Measurements from ENCODE around the gene YIPF3. TPM values are rescaled to one million over a fixed set of nuclear protein-coding genes. Genes with fewer than 3 reads are reported as not detected.
A peak's percentile ranks its signal among the peaks of the same experiment; 100 is the strongest.

Gene YIPF3
- total RNA-seq, 1 donor from 2014 or later, result 153 TPM

DNA sequence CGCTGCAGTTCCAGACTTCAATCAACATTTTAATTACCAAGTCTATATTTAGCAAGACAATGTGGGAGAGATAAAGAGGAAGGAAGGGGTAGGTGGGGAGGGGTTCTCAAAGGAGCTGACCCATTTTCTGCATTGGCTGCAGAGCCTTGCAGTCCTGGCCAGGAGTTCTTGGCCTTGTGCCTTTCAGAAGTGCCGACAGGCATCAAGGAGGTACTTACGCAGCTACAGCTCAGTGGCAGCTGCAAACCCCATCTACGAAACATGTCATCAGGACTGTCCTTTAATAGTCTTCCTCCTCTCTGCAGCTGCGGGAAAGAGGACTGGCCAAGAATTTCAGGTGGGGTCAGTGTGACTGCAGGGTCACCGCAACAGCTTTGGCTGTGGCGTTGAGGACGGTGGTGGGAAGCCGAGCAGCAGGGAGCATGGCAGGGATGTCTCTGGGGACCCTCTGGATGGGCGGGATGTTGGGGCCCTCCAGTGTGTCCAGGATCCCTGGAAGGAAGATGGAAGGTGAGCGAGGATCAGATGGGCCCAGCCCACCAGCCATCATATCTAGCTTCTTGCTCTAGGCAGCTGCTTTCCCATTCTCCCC is 4.8 kb downstream of the YIPF3 start:
- Histone ChIP-seq H3K4me3 (ENCODE audit: low read depth, low read length) (no peak overlapping the region), H3K36me3 (ENCODE audit: control insufficient read depth, insufficient read depth, low read length) (peaks cover 7% of the 10 kb centered on the region), H3K27me3 (ENCODE audit: control insufficient read depth, insufficient read depth, low read length) (peaks cover 9% of the 10 kb centered on the region)
- no peak for DNase-seq (ENCODE audit: low read depth)
- TF ChIP-seq, protein P1, sequence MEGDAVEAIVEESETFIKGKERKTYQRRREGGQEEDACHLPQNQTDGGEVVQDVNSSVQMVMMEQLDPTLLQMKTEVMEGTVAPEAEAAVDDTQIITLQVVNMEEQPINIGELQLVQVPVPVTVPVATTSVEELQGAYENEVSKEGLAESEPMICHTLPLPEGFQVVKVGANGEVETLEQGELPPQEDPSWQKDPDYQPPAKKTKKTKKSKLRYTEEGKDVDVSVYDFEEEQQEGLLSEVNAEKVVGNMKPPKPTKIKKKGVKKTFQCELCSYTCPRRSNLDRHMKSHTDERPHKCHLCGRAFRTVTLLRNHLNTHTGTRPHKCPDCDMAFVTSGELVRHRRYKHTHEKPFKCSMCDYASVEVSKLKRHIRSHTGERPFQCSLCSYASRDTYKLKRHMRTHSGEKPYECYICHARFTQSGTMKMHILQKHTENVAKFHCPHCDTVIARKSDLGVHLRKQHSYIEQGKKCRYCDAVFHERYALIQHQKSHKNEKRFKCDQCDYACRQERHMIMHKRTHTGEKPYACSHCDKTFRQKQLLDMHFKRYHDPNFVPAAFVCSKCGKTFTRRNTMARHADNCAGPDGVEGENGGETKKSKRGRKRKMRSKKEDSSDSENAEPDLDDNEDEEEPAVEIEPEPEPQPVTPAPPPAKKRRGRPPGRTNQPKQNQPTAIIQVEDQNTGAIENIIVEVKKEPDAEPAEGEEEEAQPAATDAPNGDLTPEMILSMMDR (IDR thresholded peaks at IDR 0.05; ENCODE audit: insufficient read depth, low read length, poor library complexity, severe bottlenecking), result no peak

DNA sequence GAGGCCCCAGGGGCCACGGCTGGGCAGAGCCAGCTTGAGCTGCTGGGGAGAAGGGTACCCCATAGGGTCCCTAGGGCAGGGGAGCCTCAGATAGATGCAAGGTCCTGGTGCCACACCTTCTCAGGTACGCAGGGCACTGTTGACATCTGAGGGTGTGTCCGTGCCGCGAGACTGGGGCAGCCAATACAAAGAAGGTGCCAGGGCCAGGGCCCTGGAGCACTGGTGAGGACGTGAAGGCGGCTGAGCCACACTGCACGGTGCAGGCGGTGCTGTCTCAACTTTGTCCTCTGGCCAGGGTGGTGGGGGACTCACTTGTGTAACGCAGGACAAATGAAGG is 5.9 kb downstream of the YIPF3 start:
- DNase-seq (ENCODE audit: low read depth), result no peak
- peaks cover 9% of the 10 kb centered on the region for H3K27me3 ChIP-seq (ENCODE audit: control insufficient read depth, insufficient read depth, low read length)
- TF ChIP-seq, protein P1 (IDR thresholded peaks at IDR 0.05; ENCODE audit: insufficient read depth, low read length, poor library complexity, severe bottlenecking), result no peak
- no peak overlapping the region for H3K4me3 ChIP-seq (ENCODE audit: low read depth, low read length)
- H3K36me3 ChIP-seq (ENCODE audit: control insufficient read depth, insufficient read depth, low read length), result peaks cover 7% of the 10 kb centered on the region

DNA sequence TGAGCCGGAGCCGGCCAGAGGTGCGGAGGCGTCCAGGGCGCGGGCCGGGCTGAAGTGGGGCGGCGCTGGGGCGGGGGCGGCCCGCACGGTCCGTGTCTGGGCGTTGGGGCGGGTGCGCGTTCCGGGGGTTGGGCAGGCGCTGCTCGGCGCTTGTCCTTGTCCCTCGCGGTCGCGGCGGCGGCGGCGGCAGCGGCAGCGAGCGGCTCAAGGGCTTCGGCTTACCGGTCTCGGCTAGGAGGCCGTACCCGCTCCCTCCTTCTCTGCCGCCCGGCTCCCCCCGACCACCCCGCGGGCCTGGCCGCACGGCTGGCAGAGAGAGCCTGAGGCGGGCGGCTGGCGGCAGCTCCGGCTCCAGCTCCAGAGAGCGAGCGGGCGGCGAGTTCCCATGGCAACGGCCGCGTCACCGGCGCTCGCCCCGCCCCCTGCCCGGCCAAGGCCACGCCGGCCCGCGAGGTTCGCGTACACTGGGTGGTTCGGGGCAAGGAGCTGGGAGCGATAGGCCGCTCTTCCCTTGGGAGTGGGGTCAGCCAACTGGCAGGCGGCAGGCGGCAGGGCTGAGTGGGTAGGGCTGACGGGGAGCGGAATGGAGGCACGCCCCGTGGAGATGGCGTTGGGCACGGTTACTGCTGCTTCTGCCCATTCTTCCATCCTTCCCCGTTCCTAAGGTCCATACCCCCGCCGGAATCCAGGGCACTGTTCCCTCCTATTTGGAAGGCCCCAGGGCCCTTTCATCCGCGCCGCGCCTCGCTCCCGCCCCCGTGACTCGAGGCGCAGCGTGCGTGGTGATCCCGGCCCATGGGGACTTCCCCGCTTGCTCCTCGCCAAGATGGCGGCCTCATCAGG is 6.5 kb downstream of the YIPF3 start, which contains the start of gene LRRC73:
TSS of gene LRRC73 (minus strand) at position 363 of the 843 bp plus-strand sequence. CDS start 561 bp downstream, outside the sequence.
- TF ChIP-seq, protein P1 (IDR thresholded peaks at IDR 0.05; ENCODE audit: insufficient read depth, low read length, poor library complexity, severe bottlenecking), result no peak
- H3K4me3 ChIP-seq (ENCODE audit: low read depth, low read length), result peak within 1 kb of the TSS; percentile 61
- peaks cover 9% of the 10 kb centered on the region for H3K27me3 ChIP-seq (ENCODE audit: control insufficient read depth, insufficient read depth, low read length)
- peaks cover 6% of the 10 kb centered on the region for H3K36me3 ChIP-seq (ENCODE audit: control insufficient read depth, insufficient read depth, low read length)
- DNase-seq (ENCODE audit: low read depth), result no peak

DNA sequence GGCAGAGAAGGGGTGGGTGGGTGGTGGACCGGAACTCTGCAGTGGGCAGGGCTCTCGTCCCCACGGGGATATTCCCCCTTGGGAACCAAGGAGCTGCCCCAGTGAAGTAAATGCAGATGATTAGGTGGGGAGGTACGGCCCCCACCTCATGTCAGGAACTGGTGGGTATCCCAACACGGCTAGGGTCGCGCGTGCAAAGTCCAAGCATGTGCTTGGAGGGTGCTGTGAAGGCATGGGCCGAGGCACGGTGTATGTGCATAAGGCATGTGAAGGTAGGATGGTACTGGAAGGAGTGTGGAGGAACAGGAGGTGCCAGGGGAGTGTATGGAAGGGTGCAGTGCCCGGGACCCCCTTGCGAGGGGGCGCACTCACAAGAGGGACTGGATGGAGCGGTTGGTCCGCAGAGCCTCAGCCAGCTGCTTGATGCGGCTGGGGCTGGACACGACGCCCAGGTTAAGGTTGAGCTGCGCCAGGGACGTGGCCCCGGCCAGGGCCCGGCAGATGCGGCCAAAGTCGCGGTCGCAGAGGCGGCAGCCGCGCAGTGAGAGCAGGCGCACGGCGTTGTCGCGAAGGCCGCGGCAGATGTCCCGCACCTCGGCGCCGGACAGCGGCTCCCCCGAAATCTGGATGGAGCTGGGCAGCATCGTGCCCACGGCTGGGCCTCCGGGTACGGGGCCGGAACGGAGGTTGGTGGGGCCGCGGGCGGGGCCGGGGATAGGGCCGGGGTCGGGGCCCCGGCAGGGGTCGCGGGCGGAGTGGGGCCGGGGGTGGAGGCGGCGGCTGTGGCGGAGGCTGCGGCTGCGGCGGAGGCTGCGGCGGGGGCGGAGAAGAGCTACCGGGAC is 7.4 kb downstream of the YIPF3 start:
- Histone ChIP-seq H3K27me3 (ENCODE audit: control insufficient read depth, insufficient read depth, low read length) (peaks cover 9% of the 10 kb centered on the region), H3K36me3 (ENCODE audit: control insufficient read depth, insufficient read depth, low read length) (peaks cover 6% of the 10 kb centered on the region), H3K4me3 (ENCODE audit: low read depth, low read length) (peak overlapping the region; percentile 61)
- DNase-seq (ENCODE audit: low read depth), result no peak
- TF ChIP-seq, protein P1 (IDR thresholded peaks at IDR 0.05; ENCODE audit: insufficient read depth, low read length, poor library complexity, severe bottlenecking), result no peak

DNA sequence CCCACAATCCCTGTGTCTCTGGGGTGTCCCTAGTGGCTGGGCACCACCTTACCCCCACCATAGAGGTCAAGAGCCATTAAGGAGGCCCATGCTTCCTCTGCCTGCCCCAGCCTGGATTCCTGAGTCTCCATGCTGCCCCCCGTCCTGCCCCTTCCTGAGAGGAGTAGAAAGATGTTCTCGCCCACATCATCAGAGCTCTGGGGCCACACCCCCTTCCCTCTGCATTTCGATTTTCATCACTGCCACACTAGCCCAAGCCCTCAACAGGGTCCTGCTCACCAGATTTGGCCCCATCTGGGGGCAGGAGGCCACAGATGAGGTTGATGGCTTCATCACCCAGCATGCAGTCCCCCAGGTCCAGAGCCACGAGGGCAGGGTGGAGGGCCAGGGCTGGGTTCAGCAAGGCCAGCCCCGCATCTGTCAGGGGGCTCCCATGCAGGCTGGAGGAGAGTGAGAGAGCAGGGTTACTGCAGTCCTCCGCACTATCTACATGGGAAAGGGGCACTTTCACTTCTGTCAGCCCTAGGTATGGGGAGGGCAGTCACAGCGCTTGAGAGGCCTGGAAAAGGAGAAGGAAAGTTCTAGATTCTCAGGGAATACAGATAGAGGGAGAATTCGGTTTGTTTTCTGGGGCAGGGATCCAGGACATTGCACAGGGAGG is 8.1 kb downstream of the YIPF3 start:
- Histone ChIP-seq H3K36me3 (ENCODE audit: control insufficient read depth, insufficient read depth, low read length) (peaks cover 6% of the 10 kb centered on the region), H3K27me3 (ENCODE audit: control insufficient read depth, insufficient read depth, low read length) (peaks cover 9% of the 10 kb centered on the region), H3K4me3 (ENCODE audit: low read depth, low read length) (no peak overlapping the region)
- no peak for DNase-seq (ENCODE audit: low read depth)
- TF ChIP-seq, protein P1 (IDR thresholded peaks at IDR 0.05; ENCODE audit: insufficient read depth, low read length, poor library complexity, severe bottlenecking), result no peak

All from kidney epithelial cell (primary cell).